BJ (cell line): ENCODE data around the gene KCNA3. TPM values are rescaled to one million over a fixed set of nuclear protein-coding genes. Genes with fewer than 3 reads are reported as not detected.

Experiments
- CTCF ChIA-PET: fragments of 350-600 bp; formaldehyde crosslinking; extraction: SDS; loops from one replicate; lab custom pipeline; 2021; ENCODE audit warnings: antibody characterized with exemption, inconsistent platforms; lab: Yijun Ruan, JAX
- POLR2A ChIA-PET: fragments of 300-600 bp; sonication (Branson Sonifier 250); formaldehyde crosslinking; extraction: SDS; loops from one replicate; lab custom pipeline; 2021; ENCODE audit warnings: antibody characterized with exemption; lab: Charles Lee
- DNase-seq: peaks from one replicate; pipeline ENCODE4 v3.0.0-alpha.2; 2011; ENCODE audit warnings: low read depth
- H3K27me3 ChIP-seq: 2 replicates; pipeline ENCODE4 v1.6.0; 2011; ENCODE audit warnings: low read length; ENCODE audit not compliant: control insufficient read depth, insufficient read depth
- H3K36me3 ChIP-seq: 2 replicates; pipeline ENCODE4 v1.5.1; 2011; ENCODE audit warnings: low read length; ENCODE audit not compliant: control insufficient read depth, insufficient read depth
- H3K4me3 ChIP-seq: 2 replicates; pipeline ENCODE4 v1.5.1; 2011; ENCODE audit warnings: low read depth, mild to moderate bottlenecking, control low read depth, low read length
- polyA plus RNA-seq: library from polyadenylated mRNA; depleted of rRNA; stranded (reverse); fragments of >200 nt; gene quantifications from 2 replicates; pipeline ENCODE4 v1.2.3, GENCODE V29; 2011
- TF ChIP-seq, protein P1 (sequence below): IDR thresholded peaks from 2 replicates; pipeline ENCODE4 v1.5.1; 2011; ENCODE audit warnings: low read depth, mild to moderate bottlenecking, control low read depth, inconsistent platforms, low read length, moderate library complexity; ENCODE audit not compliant: insufficient read depth

The KCNA3 gene
- polyA plus RNA-seq, 1 experiment: 0.39 TPM

GRCh38 chr1:110706621-110707020, 31.9 kb upstream of the KCNA3 start:
- no peak overlapping the region for H3K4me3 ChIP-seq
- ChIA-PET CTCF (interaction anchor here (0.6 to 1.3 kb wide), 5 partner anchors 12 to 211 kb away, joined by 3 read pairs; no protein-coding TSS in a partner anchor), POLR2A (no interaction called here)
- no peaks in the 10 kb centered on the region for H3K27me3 ChIP-seq
- TF ChIP-seq, protein P1, sequence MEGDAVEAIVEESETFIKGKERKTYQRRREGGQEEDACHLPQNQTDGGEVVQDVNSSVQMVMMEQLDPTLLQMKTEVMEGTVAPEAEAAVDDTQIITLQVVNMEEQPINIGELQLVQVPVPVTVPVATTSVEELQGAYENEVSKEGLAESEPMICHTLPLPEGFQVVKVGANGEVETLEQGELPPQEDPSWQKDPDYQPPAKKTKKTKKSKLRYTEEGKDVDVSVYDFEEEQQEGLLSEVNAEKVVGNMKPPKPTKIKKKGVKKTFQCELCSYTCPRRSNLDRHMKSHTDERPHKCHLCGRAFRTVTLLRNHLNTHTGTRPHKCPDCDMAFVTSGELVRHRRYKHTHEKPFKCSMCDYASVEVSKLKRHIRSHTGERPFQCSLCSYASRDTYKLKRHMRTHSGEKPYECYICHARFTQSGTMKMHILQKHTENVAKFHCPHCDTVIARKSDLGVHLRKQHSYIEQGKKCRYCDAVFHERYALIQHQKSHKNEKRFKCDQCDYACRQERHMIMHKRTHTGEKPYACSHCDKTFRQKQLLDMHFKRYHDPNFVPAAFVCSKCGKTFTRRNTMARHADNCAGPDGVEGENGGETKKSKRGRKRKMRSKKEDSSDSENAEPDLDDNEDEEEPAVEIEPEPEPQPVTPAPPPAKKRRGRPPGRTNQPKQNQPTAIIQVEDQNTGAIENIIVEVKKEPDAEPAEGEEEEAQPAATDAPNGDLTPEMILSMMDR: no peak
- DNase-seq: no peak
- H3K36me3 ChIP-seq: no peaks in the 10 kb centered on the region

GRCh38 chr1:110702260-110702659, 27.5 kb upstream of the KCNA3 start:
- ChIA-PET CTCF (interaction anchor here (1.1 kb wide), 1 partner anchor 10 kb away, joined by 3 read pairs; no protein-coding TSS in a partner anchor), POLR2A (no interaction called here)
- no peaks in the 10 kb centered on the region for H3K36me3 ChIP-seq

GRCh38 chr1:110700767-110701166, 26.0 kb upstream of the KCNA3 start:
- TF ChIP-seq, protein P1: no peak
- no peak for DNase-seq
- H3K27me3 ChIP-seq: no peaks in the 10 kb centered on the region
- ChIA-PET POLR2A (no interaction called here), CTCF (no interaction called here)
- H3K4me3 ChIP-seq: no peak overlapping the region
- no peaks in the 10 kb centered on the region for H3K36me3 ChIP-seq

More at GRCh38 chr1:110702260-110702659, 27.5 kb upstream of the KCNA3 start:
- Histone ChIP-seq H3K27me3 (no peaks in the 10 kb centered on the region), H3K4me3 (no peak overlapping the region)
- TF ChIP-seq, protein P1: no peak
- no peak for DNase-seq

DNA sequence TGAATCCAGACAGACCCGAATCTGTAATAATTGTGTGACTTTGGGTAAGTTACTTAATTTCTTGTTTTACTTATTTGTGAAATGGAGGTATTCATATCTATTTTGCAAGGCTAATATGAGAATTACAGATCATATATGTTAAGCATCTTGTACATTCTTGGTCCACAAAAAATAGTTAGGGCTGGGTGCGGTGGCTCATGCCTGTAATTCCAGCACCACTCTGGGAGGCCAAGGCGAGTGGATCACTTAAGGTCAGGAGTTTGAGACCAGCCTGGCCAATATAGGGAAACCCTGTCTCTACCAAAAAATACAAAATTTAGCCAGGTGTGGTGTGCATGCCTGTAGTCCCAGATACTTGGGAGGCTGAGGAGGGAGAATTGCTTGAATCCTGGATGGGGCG, 22.9 kb upstream of the KCNA3 start:
- CTCF ChIA-PET: no interaction called here
- no peak for DNase-seq
- no peak overlapping the region for H3K4me3 ChIP-seq
- POLR2A ChIA-PET: no interaction called here
- TF ChIP-seq, protein P1: no peak
- no peaks in the 10 kb centered on the region for H3K27me3 ChIP-seq
- no peaks in the 10 kb centered on the region for H3K36me3 ChIP-seq

- no peak overlapping the region for H3K4me3 ChIP-seq
- no peak for DNase-seq
- POLR2A ChIA-PET: no interaction called here
These were observed 22.1 kb upstream of the KCNA3 start for GRCh38 chr1:110696818-110697217.

More at GRCh38 chr1:110696818-110697217, 22.1 kb upstream of the KCNA3 start:
- H3K36me3 ChIP-seq: no peaks in the 10 kb centered on the region
- CTCF ChIA-PET: no interaction called here
- no peaks in the 10 kb centered on the region for H3K27me3 ChIP-seq
- TF ChIP-seq, protein P1: no peak
